Psoas muscle (tissue), 8 donors: ENCODE results near the gene PRRG1. TPM values are rescaled to one million over a fixed set of nuclear protein-coding genes. Genes with fewer than 3 reads are reported as not detected.

Experiments used
- ATAC-seq, 4 donors: fragments of 200-7000 bp; cut with Tn5 transposase; one replicate each; pipeline ENCODE4 v1.9.1; 2020; ENCODE audit warnings: moderate library complexity in 3 of 4, mild to moderate bottlenecking in 2 of 4
- DNase-seq, 2 donors: peaks; one replicate each; pipeline ENCODE4 v3.0.0-alpha.2; 2020
- H3K27ac ChIP-seq: fragments of 200-600 bp; one replicate; pipeline ENCODE4 v1.8.0; 2022
- H3K27me3 ChIP-seq, 3 donors: fragments of 200-600 bp in 1 of 3; one replicate each; pipeline versions ENCODE4 v1.6.1 to v1.8.0; 2013 to 2022; ENCODE audit warnings: low read length in 2 of 3, mild to moderate bottlenecking in 2 of 3, moderate library complexity in 1 of 3; ENCODE audit not compliant: insufficient read depth in 3 of 3
- H3K36me3 ChIP-seq, 2 donors: fragments of 200-600 bp in 1 of 2; one replicate each; pipeline versions ENCODE4 v1.6.1 to v1.8.0; 2013 to 2022; ENCODE audit warnings: low read depth in 1 of 2, mild to moderate bottlenecking in 1 of 2, moderate library complexity in 1 of 2; ENCODE audit not compliant: insufficient read depth in 1 of 2
- H3K4me1 ChIP-seq: fragments of 200-600 bp; one replicate; pipeline ENCODE4 v1.8.0; 2022
- H3K4me3 ChIP-seq: fragments of 200-600 bp; one replicate; pipeline ENCODE4 v1.8.0; 2022; ENCODE audit warnings: mild to moderate bottlenecking
- H3K9me3 ChIP-seq: fragments of 200-600 bp; one replicate; pipeline ENCODE4 v1.8.0; 2022
- CTCF ChIP-seq: fragments of 200-600 bp; IDR thresholded peaks from one replicate; pipeline ENCODE4 v1.8.0; 2022; ENCODE audit warnings: antibody characterized with exemption
- WGBS, 3 donors: extraction: QIAGEN DNeasy Blood & Tissue Kit; methylation state at CpG; one replicate each; pipeline versions ENCODE4 v1.1.6 to v1.1.7; 2013; 5-methylcytosine and 5-hydroxymethylcytosine counted together
- intact Hi-C, 2 donors: fragments of 100-400 bp; cut with DNase I; formaldehyde crosslinking; loops; one replicate each; pipeline versions ENCODE4 v1.11.0 to v1.14.2; 2022
- polyA plus RNA-seq, 3 donors: library from polyadenylated mRNA; stranded (reverse); fragments of 200-250 nt; gene quantifications; one replicate each; pipeline ENCODE4 v1.2.3, GENCODE V29; 2013
- total RNA-seq, 4 donors: library from RNA; stranded (reverse); fragmentation: NEBNext Ultra II Directional in 2 of 4; extraction: Animal tissue kit (Norgen Biotek cat#: 25700) in 2 of 4; gene quantifications; one replicate each; pipeline versions ENCODE4 v1.2.1 to v1.2.4, GENCODE V29; 2021 to 2023
- donor health status: healthy with polysubstance abuse.
- donor health status: DM: no; HTN: no; CAD: no; lungs with moderate emphysema.
- donor health status: Bipolar disorder and iron deficiency.
- donor health status: healthy.
- donor health status: DM: yes; HTN: yes; CAD: no.
- donor health status: DM: no; HTN: no; CAD: no.
- donor health status: DM: no; HTN: no; CAD: no.
- donor health status: DM: yes; HTN: yes; CAD: no.

Gene PRRG1
- total and polyA plus RNA-seq, 7 donors = 2.5 to 21.3 (median 8.8) TPM

- no peaks in the 10 kb centered on the region for H3K9me3 ChIP-seq
- intact Hi-C loops = no loop called here
- WGBS, 3 donors = 63 to 83% (median 82%) methylated on average over 3 of the region's 3 CpGs
- H3K4me1 ChIP-seq = no peaks in the 10 kb centered on the region
- no peak for DNase-seq
- no peaks in the 10 kb centered on the region for H3K27me3 ChIP-seq
- H3K36me3 ChIP-seq = no peaks in the 10 kb centered on the region
- TF ChIP-seq CTCF = no peak
- no peak overlapping the region for H3K27ac ChIP-seq
- H3K4me3 ChIP-seq = no peak overlapping the region
- ATAC-seq = no peak
Measured at GRCh38 chrX:37364666-37365065, 15.5 kb downstream of the PRRG1 start.

GRCh38 chrX:37367946-37368345, 18.8 kb downstream of the PRRG1 start:
- no peak for TF ChIP-seq CTCF
- H3K27me3 ChIP-seq = no peaks in the 10 kb centered on the region
- intact Hi-C loops = no loop called here
- H3K4me1 ChIP-seq = peaks cover 4% of the 10 kb centered on the region
- DNase-seq (no peak), ATAC-seq (no peak)
- no peak overlapping the region for H3K27ac ChIP-seq
- WGBS, 3 donors = 56 to 92% (median 84%) methylated on average over 2 of the region's 2 CpGs
- H3K4me3 ChIP-seq = no peak overlapping the region
- no peaks in the 10 kb centered on the region for H3K36me3 ChIP-seq
- no peaks in the 10 kb centered on the region for H3K9me3 ChIP-seq

GRCh38 chrX:37370499-37371141, 21.5 kb downstream of the PRRG1 start:
- Histone ChIP-seq H3K36me3 (no peaks in the 10 kb centered on the region), H3K9me3 (no peaks in the 10 kb centered on the region), H3K27me3 (no peaks in the 10 kb centered on the region), H3K4me3 (no peak overlapping the region), H3K27ac (peak overlapping the region; percentile 77), H3K4me1 (peaks cover 8% of the 10 kb centered on the region)
- no peak for TF ChIP-seq CTCF
- ATAC-seq (peak in 2 of 4 donors; percentile 16 to 18), DNase-seq (peak in 1 of 2 donors; percentile 51)
- WGBS, 3 donors = 59 to 85% (median 64%) methylated on average over 4 of the region's 4 CpGs
- intact Hi-C loops = no loop called here

- ATAC-seq (peak; percentile 95 to 97 (median 96)), DNase-seq (peak; percentile 37 to 80)
- intact Hi-C loops = no loop called here
- Histone ChIP-seq H3K4me1 (peaks cover 9% of the 10 kb centered on the region), H3K4me3 (no peak overlapping the region), H3K36me3 (no peaks in the 10 kb centered on the region), H3K9me3 (no peaks in the 10 kb centered on the region), H3K27me3 (no peaks in the 10 kb centered on the region), H3K27ac (peak overlapping the region; percentile 77)
- 36 to 49% (median 40%) methylated on average over 4 to 8 of the region's 8 CpGs for WGBS, 3 donors
- no peak for TF ChIP-seq CTCF
Measured at GRCh38 chrX:37371578-37371991, 22.4 kb downstream of the PRRG1 start.

GRCh38 chrX:37378404-37378803, 29.2 kb downstream of the PRRG1 start:
- ATAC-seq = no peak
- peaks cover 22% of the 10 kb centered on the region for H3K4me1 ChIP-seq
- TF ChIP-seq CTCF = no peak
- no peaks in the 10 kb centered on the region for H3K36me3 ChIP-seq
- no peak overlapping the region for H3K27ac ChIP-seq
- H3K27me3 ChIP-seq = no peaks in the 10 kb centered on the region
- no peak overlapping the region for H3K4me3 ChIP-seq
- WGBS, 3 donors = 12 to 46% (median 13%) methylated on average over 2 of the region's 2 CpGs
- DNase-seq = no peak
- intact Hi-C loops = no loop called here
- H3K9me3 ChIP-seq = no peaks in the 10 kb centered on the region
